Natural killer cell (primary cell): ENCODE data around the gene TALDO1. TPM values are rescaled to one million over a fixed set of nuclear protein-coding genes. Genes with fewer than 3 reads are reported as not detected.

ENCODE experiments used
- ATAC-seq, 3 donors: fragments of 150-1000 bp in 2 of 3; fragments of 200-7000 bp in 1 of 3; cut with Tn5 transposase; 1 replicate in 1 of 3; 2 replicates in 2 of 3; pipeline ENCODE4 v1.10.0; 2021; ENCODE audit warnings: mild to moderate bottlenecking in 2 of 3, moderate library complexity in 2 of 3
- DNase-seq, 2 donors: peaks; one replicate each; pipeline versions ENCODE4 v3.0.0 to v3.0.0-alpha.2; 2013 to 2021; ENCODE audit warnings: mixed read lengths in 1 of 2
- H3K27ac ChIP-seq: one replicate; pipeline ENCODE4 v1.5.1; 2013; ENCODE audit warnings: mild to moderate bottlenecking, low read length
- H3K27me3 ChIP-seq: one replicate; pipeline ENCODE4 v1.6.1; 2013; ENCODE audit warnings: low read length; ENCODE audit not compliant: control insufficient read depth, insufficient read depth
- H3K36me3 ChIP-seq: one replicate; pipeline ENCODE4 v1.6.1; 2013; ENCODE audit warnings: low read length; ENCODE audit not compliant: control insufficient read depth, insufficient read depth
- H3K4me1 ChIP-seq: one replicate; pipeline ENCODE4 v1.6.1; 2013; ENCODE audit warnings: low read length; ENCODE audit not compliant: control insufficient read depth, insufficient read depth
- H3K4me3 ChIP-seq: one replicate; pipeline ENCODE4 v1.5.1; 2013; ENCODE audit warnings: low read length
- H3K9me3 ChIP-seq: one replicate; pipeline ENCODE4 v1.6.1; 2013; ENCODE audit warnings: low read length; ENCODE audit not compliant: control insufficient read depth, insufficient read depth
- H3K27ac Mint-ChIP-seq, 2 donors: one replicate each; pipeline ENCODE4 v1.8.0; 2022; ENCODE audit warnings: mild to moderate bottlenecking in 2 of 2, mixed read lengths in 2 of 2, moderate library complexity in 1 of 2
- H3K27me3 Mint-ChIP-seq, 2 donors: one replicate each; pipeline ENCODE4 v1.8.0; 2022; ENCODE audit warnings: low read depth in 2 of 2, mixed read lengths in 2 of 2
- H3K36me3 Mint-ChIP-seq: one replicate; pipeline ENCODE4 v1.8.0; 2022; ENCODE audit warnings: mixed read lengths
- H3K4me1 Mint-ChIP-seq, 2 donors: one replicate each; pipeline ENCODE4 v1.8.0; 2022; ENCODE audit warnings: mixed read lengths in 2 of 2
- H3K4me3 Mint-ChIP-seq: one replicate; pipeline ENCODE4 v1.8.0; 2022; ENCODE audit warnings: mild to moderate bottlenecking, moderate library complexity, mixed read lengths
- H3K9me3 Mint-ChIP-seq, 2 donors: one replicate each; pipeline ENCODE4 v1.8.0; 2022; ENCODE audit warnings: mixed read lengths in 2 of 2
- CTCF ChIP-seq: fragments of 200-600 bp; IDR thresholded peaks from one replicate; pipeline ENCODE4 v1.8.0; 2022; ENCODE audit warnings: antibody characterized with exemption
- WGBS: methylation state at CpG from one replicate; pipeline ENCODE4 v1.1.7; 2013; ENCODE audit warnings: missing lambda C conversion rate; ENCODE audit not compliant: insufficient coverage; 5-methylcytosine and 5-hydroxymethylcytosine counted together
- intact Hi-C: fragments of 100-400 bp; cut with micrococcal nuclease; formaldehyde crosslinking; loops from one replicate; pipeline ENCODE4 v1.14.2; 2022
- total RNA-seq, 4 donors: library from RNA; stranded (reverse); fragments of 120-200 nt in 1 of 4; gene quantifications; one replicate each; pipeline versions ENCODE4 v1.2.3 to v1.2.4, GENCODE V29; 2013 to 2022

The TALDO1 gene
- total RNA-seq, 3 donors from 2014 or later (not counting 1 experiment from before 2014, with no cell fraction given): 46.1 to 94.8 (median 55.4) TPM

- intact Hi-C loops: no loop called here
- H3K4me3 Mint-ChIP-seq: no peak overlapping the region
- H3K36me3 Mint-ChIP-seq: no peaks in the 10 kb centered on the region
- Histone ChIP-seq H3K27ac (no peak overlapping the region), H3K27me3 (peaks cover 5% of the 10 kb centered on the region), H3K9me3 (no peaks in the 10 kb centered on the region), H3K4me1 (peaks cover 42% of the 10 kb centered on the region), H3K36me3 (peaks cover 24% of the 10 kb centered on the region), H3K4me3 (no peak overlapping the region)
- no peaks in the 10 kb centered on the region for H3K9me3 Mint-ChIP-seq
- no peaks in the 10 kb centered on the region for H3K27me3 Mint-ChIP-seq
- peaks cover 0 to 18% of the 10 kb centered on the region in 2 donors for H3K4me1 Mint-ChIP-seq
- WGBS: 95% methylated on average over 31 of the region's 31 CpGs
- TF ChIP-seq CTCF: no peak
- DNase-seq: no peak
- no peak for ATAC-seq
- no peak overlapping the region for H3K27ac Mint-ChIP-seq
Measured at GRCh38 chr11:794013-794765, 46.9 kb downstream of the TALDO1 start.

- H3K9me3 ChIP-seq: no peaks in the 10 kb centered on the region
- peaks cover 36% of the 10 kb centered on the region for H3K4me1 ChIP-seq
- 78% methylated on average over 37 of the region's 38 CpGs for WGBS
- no peaks in the 10 kb centered on the region for H3K27me3 ChIP-seq
- ATAC-seq (no peak), DNase-seq (no peak)
- H3K36me3 ChIP-seq: peaks cover 24% of the 10 kb centered on the region
- peak overlapping the region; percentile 91 for H3K4me3 ChIP-seq
- Mint-ChIP-seq H3K4me1 (peaks cover 0 to 18% of the 10 kb centered on the region in 2 donors), H3K36me3 (no peaks in the 10 kb centered on the region), H3K4me3 (peak overlapping the region; percentile 59), H3K27me3 (no peaks in the 10 kb centered on the region), H3K27ac (peak overlapping the region in 1 of 2 donors; percentile 95), H3K9me3 (no peaks in the 10 kb centered on the region)
- H3K27ac ChIP-seq: peak overlapping the region; percentile 96
- intact Hi-C loops: no loop called here
- no peak for TF ChIP-seq CTCF
Measured at GRCh38 chr11:794766-795633, 47.7 kb downstream of the TALDO1 start.

- TF ChIP-seq CTCF: no peak
- Histone ChIP-seq H3K4me3 (peak overlapping the region; percentile 91), H3K36me3 (peaks cover 26% of the 10 kb centered on the region), H3K27me3 (no peaks in the 10 kb centered on the region), H3K9me3 (no peaks in the 10 kb centered on the region), H3K4me1 (peaks cover 36% of the 10 kb centered on the region), H3K27ac (peak overlapping the region; percentile 96)
- no peaks in the 10 kb centered on the region for H3K36me3 Mint-ChIP-seq
- DNase-seq: peak; percentile 68 to 91
- H3K4me3 Mint-ChIP-seq: peak overlapping the region; percentile 95
- peak overlapping the region; percentile 93 to 95 for H3K27ac Mint-ChIP-seq
- ATAC-seq: peak; percentile 50 to 67 (median 50)
- peaks cover 0 to 18% of the 10 kb centered on the region in 2 donors for H3K4me1 Mint-ChIP-seq
- no peaks in the 10 kb centered on the region for H3K9me3 Mint-ChIP-seq
- WGBS: 2% methylated on average over 23 of the region's 26 CpGs
- intact Hi-C loops: loop anchor here (1.0 kb wide), 1 partner anchor 19 kb away; the partner anchor contains the start of gene GATD1
- H3K27me3 Mint-ChIP-seq: no peaks in the 10 kb centered on the region
Measured at GRCh38 chr11:795634-796564, 48.6 kb downstream of the TALDO1 start.
